ENCODE results near the gene EXOC2. TPM values are rescaled to one million over a fixed set of nuclear protein-coding genes. Genes with fewer than 3 reads are reported as not detected.
A peak's percentile ranks its signal among the peaks of the same experiment; 100 is the strongest.

The EXOC2 gene
- total and polyA plus RNA-seq, 2 donors (not counting 3 experiments of a cell fraction or from before 2014, with no cell fraction given) = 18.2 to 30.8 TPM

- TF ChIP-seq JUN (IDR thresholded peaks at IDR 0.05; ENCODE audit: borderline replicate concordance, insufficient read depth, insufficient read length, low read depth) (peak; percentile 67), POLR2A (IDR thresholded peaks at IDR 0.05; ENCODE audit: low read depth, low read length) (no peak), MAX (IDR thresholded peaks at IDR 0.05; ENCODE audit: insufficient read depth, insufficient read length) (no peak), EZH2 (IDR thresholded peaks at IDR 0.05; ENCODE audit: borderline replicate concordance, low read depth, low read length, severe bottlenecking) (no peak), GATA2 (IDR thresholded peaks at IDR 0.05; ENCODE audit: insufficient read depth, insufficient read length, low read depth, low read length) (no peak), FOS (IDR thresholded peaks at IDR 0.05; ENCODE audit: borderline replicate concordance, insufficient read depth, low read length) (peak; percentile 25), POLR2AphosphoS5 (IDR thresholded peaks at IDR 0.05; ENCODE audit: insufficient read depth, low read depth, low read length) (peak; percentile 90), MYC (IDR thresholded peaks at IDR 0.05; ENCODE audit: low read depth, low read length) (no peak), CTCF (IDR thresholded peaks at IDR 0.05; ENCODE audit: extremely low read depth in 1 of 2, insufficient read depth in 1 of 2, low read depth in 1 of 2, low read length in 2 of 2) (no peak)
- BruUV-seq (replicated peaks) = no TSS peak
- H2AFZ ChIP-seq (ENCODE audit: low read depth, low read length) = peak overlapping the region; percentile 8
- H4K20me1 ChIP-seq (replicated peaks; ENCODE audit: control insufficient read depth, extremely low read depth, insufficient read depth, low read length) = no peaks in the 10 kb centered on the region
- CTCF ChIA-PET = interaction anchor here (0.9 to 3.4 kb wide), 4 partner anchors 16 to 113 kb away, joined by 3 to 17 read pairs (median 4); no protein-coding TSS in a partner anchor
- H3K4me3 ChIP-seq (replicated peaks in 1 of 3; ENCODE audit: insufficient read depth in 1 of 3, low read depth in 1 of 3, low read length in 3 of 3) = no peak overlapping the region
- H3K79me2 ChIP-seq (ENCODE audit: control insufficient read depth, insufficient read depth, low read length) = no peaks in the 10 kb centered on the region
- no peaks in the 10 kb centered on the region for H3K27me3 ChIP-seq (ENCODE audit: control insufficient read depth in 2 of 2, insufficient read depth in 2 of 2, low read length in 2 of 2)
- dilution Hi-C loops (cut with MboI; ENCODE audit: extremely low pct_ligation_motif_present, low sequenced_read_pairs) = no loop called here
- FAIRE-seq = peak; percentile 72
- intact Hi-C loops (cut with micrococcal nuclease) = loop anchor here (1.0 to 5.0 kb wide), 3 partner anchors 13 to 906 kb away; partner anchors contain the start of gene EXOC2
- H3K4me2 ChIP-seq (ENCODE audit: insufficient read depth, low read length) = peak overlapping the region; percentile 31
- DNase-seq (ENCODE audit: low read depth, low spot score) = peak; percentile 44
- H3K4me1 ChIP-seq (ENCODE audit: control insufficient read depth, extremely low read depth, insufficient read depth, low read length) = peaks cover 81% of the 10 kb centered on the region
- peak overlapping the region; percentile 80 for H3K27ac ChIP-seq (ENCODE audit: insufficient read depth, low read depth, low read length)
- peak overlapping the region; percentile 17 for H3K9ac ChIP-seq (replicated peaks; ENCODE audit: extremely low read depth, insufficient read depth, low read length)
- no peaks in the 10 kb centered on the region for H3K9me1 ChIP-seq (replicated peaks; ENCODE audit: control insufficient read depth, extremely low read depth, insufficient read depth, low read length)
- H3K36me3 ChIP-seq (ENCODE audit: control insufficient read depth in 2 of 2, extremely low read depth in 1 of 2, insufficient read depth in 2 of 2, low read length in 2 of 2) = no peaks in the 10 kb centered on the region
- H3K9me3 ChIP-seq (replicated peaks; ENCODE audit: control insufficient read depth, insufficient read depth, low read length) = no peaks in the 10 kb centered on the region
- POLR2A ChIA-PET = no interaction called here
Measured at GRCh38 chr6:706146-706545, 13.2 kb upstream of the EXOC2 start.
